Body of pancreas (tissue), 4 donors: ENCODE results near the gene TNFAIP8.

ENCODE experiments used
- POLR2A ChIP-seq, 3 donors: fragments of 450-650 bp; IDR thresholded peaks; one replicate each; pipeline ENCODE4 v1.6.1; 2016; ENCODE audit warnings: antibody characterized with exemption in 3 of 3, mild to moderate bottlenecking in 2 of 3
- TF ChIP-seq, protein P1 (sequence below), 7 experiments: fragments of 450-650 bp in 4 of 7; fragments of 200-600 bp in 3 of 7; sonication (generic) in 3 of 7; IDR thresholded peaks; one replicate each; pipeline ENCODE4 v1.5.1; 2016 to 2019; ENCODE audit warnings: antibody characterized with exemption in 7 of 7

DNA sequence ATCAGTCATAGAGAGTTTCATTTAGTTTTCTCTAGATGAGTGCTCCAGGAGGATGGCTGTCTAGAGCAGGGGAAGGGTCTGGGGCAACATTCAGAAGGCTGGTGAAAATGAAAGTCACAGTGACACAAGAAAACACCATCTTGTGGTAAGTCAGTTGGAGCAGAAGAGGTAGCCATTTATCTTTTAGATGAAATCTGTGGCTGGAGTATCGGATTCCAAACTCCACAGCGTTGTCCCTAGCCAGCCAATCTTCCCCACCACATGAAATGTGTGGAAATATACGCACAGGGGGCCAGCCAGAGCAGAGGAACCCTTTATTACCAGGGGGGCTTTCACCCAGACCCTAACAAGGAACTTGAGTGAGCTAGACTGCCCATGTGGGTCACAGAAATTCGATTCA lies 15.9 kb upstream of the TNFAIP8 start:
- TF ChIP-seq POLR2A (IDR thresholded peaks at IDR 0.05), result no peak
- TF ChIP-seq, protein P1, sequence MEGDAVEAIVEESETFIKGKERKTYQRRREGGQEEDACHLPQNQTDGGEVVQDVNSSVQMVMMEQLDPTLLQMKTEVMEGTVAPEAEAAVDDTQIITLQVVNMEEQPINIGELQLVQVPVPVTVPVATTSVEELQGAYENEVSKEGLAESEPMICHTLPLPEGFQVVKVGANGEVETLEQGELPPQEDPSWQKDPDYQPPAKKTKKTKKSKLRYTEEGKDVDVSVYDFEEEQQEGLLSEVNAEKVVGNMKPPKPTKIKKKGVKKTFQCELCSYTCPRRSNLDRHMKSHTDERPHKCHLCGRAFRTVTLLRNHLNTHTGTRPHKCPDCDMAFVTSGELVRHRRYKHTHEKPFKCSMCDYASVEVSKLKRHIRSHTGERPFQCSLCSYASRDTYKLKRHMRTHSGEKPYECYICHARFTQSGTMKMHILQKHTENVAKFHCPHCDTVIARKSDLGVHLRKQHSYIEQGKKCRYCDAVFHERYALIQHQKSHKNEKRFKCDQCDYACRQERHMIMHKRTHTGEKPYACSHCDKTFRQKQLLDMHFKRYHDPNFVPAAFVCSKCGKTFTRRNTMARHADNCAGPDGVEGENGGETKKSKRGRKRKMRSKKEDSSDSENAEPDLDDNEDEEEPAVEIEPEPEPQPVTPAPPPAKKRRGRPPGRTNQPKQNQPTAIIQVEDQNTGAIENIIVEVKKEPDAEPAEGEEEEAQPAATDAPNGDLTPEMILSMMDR (IDR thresholded peaks at IDR 0.05), result no peak
